SK-N-SH treated with all-trans-retinoic acid at 6 μM for 48 hours (cell line): Measurements from ENCODE around the gene NCAPG2.

ENCODE experiments used
- ATAC-seq: fragments of 200-7000 bp; cut with Tn5 transposase; 3 replicates; pipeline ENCODE4 v1.9.1; 2020; ENCODE audit warnings: mild to moderate bottlenecking, moderate library complexity
- ARNTL ChIP-seq: fragments of 450-650 bp; formaldehyde crosslinking; IDR thresholded peaks from 2 replicates; pipeline ENCODE4 v1.5.0; 2020; ENCODE audit warnings: low read depth, mild to moderate bottlenecking, moderate library complexity, borderline replicate concordance
- BACH2 ChIP-seq: fragments of 250-450 bp; sonication (Bioruptor Pico); IDR thresholded peaks from 2 replicates; pipeline ENCODE4 v1.9.0; 2021; ENCODE audit warnings: mild to moderate bottlenecking, borderline replicate concordance
- CREB5 ChIP-seq: fragments of 250-450 bp; sonication (Bioruptor Pico); IDR thresholded peaks from 2 replicates; pipeline ENCODE4 v1.5.1; 2020; ENCODE audit warnings: low read depth, mild to moderate bottlenecking, moderate library complexity
- CSDC2 ChIP-seq: fragments of 250-450 bp; sonication (Bioruptor Pico); IDR thresholded peaks from 2 replicates; pipeline ENCODE4 v1.5.0; 2020; ENCODE audit warnings: mild to moderate bottlenecking, moderate library complexity
- CSRNP3 ChIP-seq: fragments of 250-450 bp; sonication (Bioruptor Pico); IDR thresholded peaks from 2 replicates; pipeline ENCODE4 v1.5.1; 2021; ENCODE audit warnings: mild to moderate bottlenecking, moderate library complexity
- ESRRG ChIP-seq: fragments of 250-450 bp; sonication (Bioruptor Pico); IDR thresholded peaks from 2 replicates; pipeline ENCODE4 v1.6.1; 2021; ENCODE audit warnings: mild to moderate bottlenecking
- GLIS3 ChIP-seq: fragments of 250-450 bp; sonication (Bioruptor Pico); IDR thresholded peaks from 2 replicates; pipeline ENCODE4 v1.5.0; 2020; ENCODE audit warnings: mild to moderate bottlenecking, moderate library complexity
- ISL1 ChIP-seq: fragments of 250-450 bp; sonication (Bioruptor Pico); IDR thresholded peaks from 2 replicates; pipeline ENCODE4 v2.1.2; 2022; ENCODE audit warnings: mild to moderate bottlenecking, moderate library complexity
- OSR1 ChIP-seq: fragments of 250-450 bp; sonication (Bioruptor Pico); IDR thresholded peaks from 2 replicates; pipeline ENCODE4 v1.8.0; 2022; ENCODE audit warnings: moderate library complexity, mild to moderate bottlenecking, inconsistent platforms
- POU6F1 ChIP-seq: fragments of 250-450 bp; sonication (Bioruptor Pico); IDR thresholded peaks from 2 replicates; pipeline ENCODE4 v1.8.0; 2021; ENCODE audit warnings: low read depth, mild to moderate bottlenecking, moderate library complexity, borderline replicate concordance
- PPARA ChIP-seq: fragments of 250-450 bp; sonication (Bioruptor Pico); IDR thresholded peaks from 2 replicates; pipeline ENCODE4 v1.5.0; 2020; ENCODE audit warnings: mild to moderate bottlenecking, borderline replicate concordance
- RARB ChIP-seq: fragments of 250-450 bp; sonication (Bioruptor Pico); IDR thresholded peaks from 2 replicates; pipeline ENCODE4 v1.8.0; 2021; ENCODE audit warnings: mild to moderate bottlenecking, moderate library complexity
- SNAI2 ChIP-seq: fragments of 250-450 bp; sonication (Bioruptor Pico); IDR thresholded peaks from 2 replicates; pipeline ENCODE4 v1.5.0; 2020; ENCODE audit warnings: mild to moderate bottlenecking, moderate library complexity
- TCF4 ChIP-seq: fragments of 250-450 bp; sonication (Bioruptor Pico); IDR thresholded peaks from 2 replicates; pipeline ENCODE4 v1.8.0; 2021; ENCODE audit warnings: mild to moderate bottlenecking, moderate library complexity, borderline replicate concordance
- TOX ChIP-seq: fragments of 250-450 bp; sonication (Bioruptor Pico); IDR thresholded peaks from 2 replicates; pipeline ENCODE4 v1.8.0; 2021; ENCODE audit warnings: mild to moderate bottlenecking, moderate library complexity, borderline replicate concordance
- TSHZ2 ChIP-seq: fragments of 250-450 bp; sonication (Bioruptor Pico); IDR thresholded peaks from 2 replicates; pipeline ENCODE4 v1.5.0; 2020; ENCODE audit warnings: mild to moderate bottlenecking, moderate library complexity
- ZC3H10 ChIP-seq: fragments of 250-450 bp; sonication (Bioruptor Pico); IDR thresholded peaks from 2 replicates; pipeline ENCODE4 v1.5.1; 2021; ENCODE audit warnings: mild to moderate bottlenecking, moderate library complexity
- ZFP3 ChIP-seq: fragments of 250-450 bp; sonication (Bioruptor Pico); IDR thresholded peaks from 2 replicates; pipeline ENCODE4 v1.5.0; 2020; ENCODE audit warnings: mild to moderate bottlenecking, moderate library complexity
- ZFP30 ChIP-seq: fragments of 450-650 bp; formaldehyde crosslinking; IDR thresholded peaks from 2 replicates; pipeline ENCODE4 v1.5.0; 2022; ENCODE audit warnings: mild to moderate bottlenecking, moderate library complexity
- ZNF565 ChIP-seq: fragments of 450-650 bp; formaldehyde crosslinking; conservative IDR thresholded peaks from 2 replicates; pipeline ENCODE4 v1.5.0; 2020; ENCODE audit warnings: low read depth, mild to moderate bottlenecking, moderate library complexity
- ZNF70 ChIP-seq: fragments of 450-650 bp; formaldehyde crosslinking; IDR thresholded peaks from 2 replicates; pipeline ENCODE4 v1.5.0; 2020; ENCODE audit warnings: mild to moderate bottlenecking, moderate library complexity
- ZNF8 ChIP-seq: fragments of 450-650 bp; formaldehyde crosslinking; IDR thresholded peaks from 2 replicates; pipeline ENCODE4 v1.5.0; 2020; ENCODE audit warnings: mild to moderate bottlenecking, moderate library complexity

Gene NCAPG2

GRCh38 chr7:158664406-158664805 is 40.2 kb downstream of the NCAPG2 start (continued):
- TF ChIP-seq TSHZ2 (CRISPR knock-in tag) = no peak
- TF ChIP-seq GLIS3 (CRISPR knock-in tag) = no peak
- TF ChIP-seq OSR1 (CRISPR knock-in tag) = no peak

- ATAC-seq = no peak; the same call in 2 of the 3 replicates
- TF ChIP-seq ISL1 (CRISPR knock-in tag) (no peak), ZNF565 (CRISPR knock-in tag) (no peak)
Measured at GRCh38 chr7:158663428-158663741, 41.2 kb downstream of the NCAPG2 start.

GRCh38 chr7:158662610-158663427 is 41.8 kb downstream of the NCAPG2 start:
- peak; percentile 16; the same call in 1 of the 3 replicates for ATAC-seq
- TF ChIP-seq ZFP30 (no peak), CSDC2 (CRISPR knock-in tag) (no peak), ZFP3 (CRISPR knock-in tag) (no peak), ZC3H10 (CRISPR knock-in tag) (no peak), TSHZ2 (CRISPR knock-in tag) (no peak), SNAI2 (CRISPR knock-in tag) (no peak), TOX (no peak), POU6F1 (CRISPR knock-in tag) (no peak), ISL1 (CRISPR knock-in tag) (no peak), ESRRG (no peak), RARB (CRISPR knock-in tag) (no peak), ZNF70 (CRISPR knock-in tag) (no peak), ZNF8 (no peak), GLIS3 (CRISPR knock-in tag) (no peak)
- TF ChIP-seq, all 23 proteins: peak for 0

GRCh38 chr7:158658475-158658874 is 46.1 kb downstream of the NCAPG2 start:
- no peak for ATAC-seq
- TF ChIP-seq CREB5 (CRISPR knock-in tag) (no peak), ISL1 (CRISPR knock-in tag) (no peak), TCF4 (CRISPR knock-in tag) (no peak), OSR1 (CRISPR knock-in tag) (no peak), ARNTL (no peak), TOX (no peak), BACH2 (CRISPR knock-in tag) (no peak), CSDC2 (CRISPR knock-in tag) (no peak), ZNF8 (no peak), CSRNP3 (CRISPR knock-in tag) (no peak), PPARA (no peak), TSHZ2 (CRISPR knock-in tag) (no peak), ZFP3 (CRISPR knock-in tag) (no peak)
- TF ChIP-seq, all 23 proteins: peak for 0
